HG03064 (cell line): Measurements from ENCODE around the gene NR5A2.
"Not testable (repeated sequence)": the region's sequence is repeated elsewhere in the genome, so short reads cannot be mapped to it uniquely, and the experiment has no call there.

ENCODE experiments used
- ATAC-seq: cut with Tn5 transposase; IDR thresholded peaks from one replicate; pipeline ENCODE4 v1.9.1; 2021; ENCODE audit warnings: low read depth; ENCODE audit not compliant: unreplicated experiment

Gene NR5A2

GRCh38 chr1:200185191-200185590, 157.7 kb downstream of the NR5A2 start:
- not testable (repeated sequence) for ATAC-seq

DNA sequence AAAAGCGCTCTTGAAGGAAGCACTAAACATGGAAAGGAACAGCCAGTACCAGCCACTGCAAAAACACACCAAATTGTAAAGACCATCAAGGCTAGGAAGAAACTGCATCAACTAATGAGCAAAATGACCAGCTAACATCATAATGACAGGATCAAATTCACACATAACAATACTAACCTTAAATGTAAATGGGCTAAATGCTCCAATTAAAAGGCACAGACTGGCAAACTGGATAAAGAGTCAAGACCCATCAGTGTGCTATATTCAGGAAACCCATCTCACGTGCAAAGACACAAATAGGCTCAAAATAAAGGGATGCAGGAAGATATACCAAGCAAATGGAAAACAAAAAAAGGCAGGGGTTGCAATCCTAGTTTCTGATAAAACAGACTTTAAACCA, 159.8 kb downstream of the NR5A2 start:
- not testable (repeated sequence) for ATAC-seq

GRCh38 chr1:200191993-200192392, 164.5 kb downstream of the NR5A2 start:
- ATAC-seq: no peak

- no peak for ATAC-seq
These were observed 167.0 kb downstream of the NR5A2 start for GRCh38 chr1:200194477-200194876.

GRCh38 chr1:200198236-200198635, 170.7 kb downstream of the NR5A2 start:
- no peak for ATAC-seq

DNA sequence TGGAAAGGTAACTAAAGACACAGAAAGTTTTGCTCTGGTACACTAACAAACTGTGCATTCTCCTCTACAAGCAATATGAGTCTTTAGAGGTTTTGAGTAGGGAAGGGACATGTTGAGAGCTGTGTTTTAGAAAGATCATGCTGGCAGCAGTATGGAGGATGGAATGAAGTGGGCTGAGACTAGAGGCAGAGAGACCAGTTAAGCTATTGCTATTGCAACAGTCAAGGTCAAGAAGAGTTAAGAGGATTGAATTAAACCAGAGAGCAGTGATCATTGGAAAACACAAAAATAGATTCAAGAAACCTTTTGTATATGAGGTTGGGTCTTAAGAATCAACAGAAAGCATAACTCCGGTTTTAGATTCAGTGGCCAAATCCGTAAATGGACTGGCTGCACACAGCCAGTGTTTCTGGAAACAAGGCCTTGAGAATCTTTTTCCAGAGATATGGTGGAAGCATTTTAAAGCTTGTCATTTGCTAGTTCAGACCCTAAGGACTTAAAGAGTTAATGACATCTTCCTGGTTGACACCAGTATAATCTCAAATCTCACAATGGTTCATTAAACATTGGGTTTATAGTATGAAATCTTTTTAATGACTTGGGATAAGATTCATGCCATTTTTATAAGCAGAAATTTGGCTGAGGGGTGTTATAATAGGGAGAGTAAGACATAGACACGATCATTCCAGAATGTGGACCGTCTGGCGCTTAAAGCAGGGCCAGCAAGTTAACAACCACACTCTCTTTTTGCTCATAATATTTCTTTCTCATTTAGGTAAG, 177.9 kb downstream of the NR5A2 start:
- ATAC-seq: no peak

- ATAC-seq: no peak
These were observed 178.8 kb downstream of the NR5A2 start for GRCh38 chr1:200206340-200206739.

DNA sequence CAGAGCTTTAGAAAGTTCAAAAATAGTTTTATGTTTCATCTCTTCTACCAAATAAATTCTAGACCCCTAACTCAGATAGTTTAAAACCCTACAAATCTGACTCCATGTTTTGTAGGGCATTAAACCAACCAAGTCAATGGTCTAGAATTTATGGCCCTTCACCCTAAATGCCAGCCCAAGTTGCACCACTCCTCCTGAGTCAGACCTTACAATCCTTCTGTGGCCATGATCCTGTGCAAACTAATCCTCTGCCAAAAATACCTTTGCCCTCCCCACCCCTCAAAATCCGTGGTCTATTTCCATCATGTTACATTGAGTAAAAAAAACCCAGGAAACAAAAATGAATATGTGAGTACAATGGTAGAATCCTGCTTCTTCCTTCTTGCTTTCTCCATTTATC, 179.3 kb downstream of the NR5A2 start:
- ATAC-seq: no peak

GRCh38 chr1:200207711-200208126, 180.2 kb downstream of the NR5A2 start:
- no peak for ATAC-seq

- no peak for ATAC-seq
These were observed 183.6 kb downstream of the NR5A2 start for GRCh38 chr1:200211157-200211556.

GRCh38 chr1:200213392-200213791, 185.9 kb downstream of the NR5A2 start:
- no peak for ATAC-seq

DNA sequence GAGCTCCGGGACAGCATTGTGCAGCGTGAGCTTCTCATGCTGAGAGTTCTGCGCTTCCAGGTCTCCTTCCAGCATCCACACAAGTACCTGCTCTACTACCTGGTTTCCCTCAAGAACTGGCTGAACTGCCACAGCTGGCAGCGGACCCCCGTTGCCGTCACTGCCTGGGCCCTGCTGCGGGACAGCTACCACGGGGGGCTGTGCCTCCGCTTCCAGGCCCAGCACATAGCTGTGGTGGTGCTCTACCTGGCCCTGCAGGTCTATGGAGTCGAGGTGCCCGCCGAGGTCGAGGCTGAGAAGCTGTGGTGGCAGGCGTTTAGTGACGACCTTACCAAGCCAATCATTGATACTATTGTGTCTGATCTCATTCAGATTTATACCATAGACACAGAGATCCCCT, 186.4 kb downstream of the NR5A2 start:
- ATAC-seq: no peak

GRCh38 chr1:200215350-200215749, 187.8 kb downstream of the NR5A2 start:
- no peak for ATAC-seq

DNA sequence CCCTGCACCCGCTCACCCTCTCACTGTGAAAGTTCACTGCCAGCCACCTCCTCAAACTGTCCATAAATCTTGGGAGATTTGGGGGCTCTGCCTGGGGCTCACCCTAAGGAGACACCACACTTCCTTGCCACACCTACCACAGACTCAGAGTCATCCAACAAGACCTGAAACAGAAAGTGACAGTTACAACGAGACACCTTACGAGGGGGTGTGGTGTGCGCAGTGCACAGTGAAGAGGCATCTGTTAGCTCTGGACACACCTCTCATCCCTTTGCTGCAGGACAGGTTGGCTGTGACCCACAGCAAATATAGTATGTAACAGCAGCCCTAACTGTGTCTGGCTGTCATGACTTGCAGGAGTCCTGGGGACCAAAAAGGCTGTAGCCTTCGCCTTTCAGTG, 190.2 kb downstream of the NR5A2 start:
- ATAC-seq: no peak

GRCh38 chr1:200221614-200222282, 194.2 kb downstream of the NR5A2 start:
- no peak for ATAC-seq

- no peak for ATAC-seq
These were observed 195.7 kb downstream of the NR5A2 start for GRCh38 chr1:200223207-200223606.

DNA sequence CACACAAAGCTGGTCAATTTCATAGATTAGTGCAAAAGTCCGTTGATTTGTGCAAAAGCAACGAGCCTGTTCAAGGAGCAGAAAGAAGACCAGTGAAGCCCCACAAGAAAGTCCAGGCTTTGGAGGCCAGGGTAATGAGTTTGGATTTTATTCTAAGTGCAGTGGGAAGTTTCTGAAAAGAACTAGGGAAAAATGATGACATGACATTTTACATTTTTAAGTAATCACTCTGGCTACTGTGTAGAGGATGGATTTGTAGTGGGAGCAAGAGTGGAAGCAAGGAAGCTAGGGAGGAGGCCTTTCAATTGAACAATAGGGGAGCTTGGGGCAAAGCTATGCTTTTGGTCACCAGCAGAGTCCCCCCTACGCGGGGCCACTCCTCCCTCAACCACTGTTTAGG, 196.1 kb downstream of the NR5A2 start:
- no peak for ATAC-seq

- ATAC-seq: no peak
These were observed 196.8 kb downstream of the NR5A2 start for GRCh38 chr1:200224315-200224714.

GRCh38 chr1:200226268-200226968, 198.9 kb downstream of the NR5A2 start:
- ATAC-seq: no peak

- ATAC-seq: no peak
These were observed 199.4 kb downstream of the NR5A2 start for GRCh38 chr1:200226969-200227303.
